DND-41 (cell line): Measurements from ENCODE around the gene HCAR3.

Source experiments
- ATAC-seq: fragments of 200-7000 bp; cut with Tn5 transposase; 3 replicates; pipeline ENCODE4 v1.9.1; 2021; ENCODE audit warnings: low read depth; ENCODE audit not compliant: insufficient read depth
- DNase-seq: peaks from one replicate; pipeline ENCODE4 v3.0.0-alpha.2; 2020
- H2AFZ ChIP-seq: 2 replicates; pipeline ENCODE4 v1.6.0; 2012; ENCODE audit warnings: low read depth, low read length
- H3K27ac ChIP-seq: 2 replicates; pipeline ENCODE4 v1.5.1; 2012; ENCODE audit warnings: low read length, inconsistent platforms
- H3K27me3 ChIP-seq: fragments of 200-600 bp; sonication (generic); 2 replicates; pipeline ENCODE4 v1.6.0; 2012; ENCODE audit warnings: low read length, mild to moderate bottlenecking, inconsistent platforms; ENCODE audit not compliant: insufficient read depth, poor library complexity
- H3K36me3 ChIP-seq: 2 replicates; pipeline ENCODE4 v1.5.1; 2012; ENCODE audit warnings: low read length, inconsistent platforms; ENCODE audit not compliant: insufficient read depth
- H3K4me1 ChIP-seq: 2 replicates; pipeline ENCODE4 v1.5.1; 2012; ENCODE audit warnings: mild to moderate bottlenecking, low read length; ENCODE audit not compliant: insufficient read depth
- H3K4me2 ChIP-seq: 2 replicates; pipeline ENCODE4 v1.6.0; 2012; ENCODE audit warnings: mild to moderate bottlenecking, moderate library complexity, low read length, inconsistent platforms; ENCODE audit not compliant: insufficient read depth
- H3K4me3 ChIP-seq, 2 experiments: fragments of 200-600 bp in 1 of 2; shearing (Covaris generic) in 1 of 2; 2 replicates each; pipeline ENCODE4 v1.5.1; 2012 to 2016; ENCODE audit warnings: inconsistent platforms in 2 of 2, low read length in 2 of 2, mild to moderate bottlenecking in 2 of 2, low read depth in 1 of 2, moderate library complexity in 1 of 2
- H3K79me2 ChIP-seq: 2 replicates; pipeline ENCODE4 v1.6.0; 2012; ENCODE audit warnings: low read length, inconsistent platforms; ENCODE audit not compliant: insufficient read depth
- H3K9ac ChIP-seq: 2 replicates; pipeline ENCODE4 v1.6.0; 2012; ENCODE audit warnings: low read depth, mild to moderate bottlenecking, inconsistent platforms, low read length, moderate library complexity
- H3K9me3 ChIP-seq: 2 replicates; pipeline ENCODE4 v1.5.1; 2012; ENCODE audit warnings: low read length, moderate library complexity, mild to moderate bottlenecking, inconsistent platforms; ENCODE audit not compliant: insufficient read depth, severe bottlenecking
- H4K20me1 ChIP-seq: 2 replicates; pipeline ENCODE4 v1.6.0; 2012; ENCODE audit warnings: low read length; ENCODE audit not compliant: insufficient read depth
- EZH2 ChIP-seq: IDR thresholded peaks from 3 replicates; pipeline ENCODE4 v1.6.1; 2012; ENCODE audit warnings: borderline replicate concordance, low read depth, mild to moderate bottlenecking, moderate library complexity, low read length, inconsistent platforms; ENCODE audit not compliant: severe bottlenecking
- TF ChIP-seq, protein P1 (sequence below): IDR thresholded peaks from 2 replicates; pipeline ENCODE4 v1.5.1; 2012; ENCODE audit warnings: borderline replicate concordance, low read length, moderate library complexity, mild to moderate bottlenecking; ENCODE audit not compliant: poor library complexity, severe bottlenecking; ENCODE audit errors: extremely low read depth

HCAR3 gene

DNA sequence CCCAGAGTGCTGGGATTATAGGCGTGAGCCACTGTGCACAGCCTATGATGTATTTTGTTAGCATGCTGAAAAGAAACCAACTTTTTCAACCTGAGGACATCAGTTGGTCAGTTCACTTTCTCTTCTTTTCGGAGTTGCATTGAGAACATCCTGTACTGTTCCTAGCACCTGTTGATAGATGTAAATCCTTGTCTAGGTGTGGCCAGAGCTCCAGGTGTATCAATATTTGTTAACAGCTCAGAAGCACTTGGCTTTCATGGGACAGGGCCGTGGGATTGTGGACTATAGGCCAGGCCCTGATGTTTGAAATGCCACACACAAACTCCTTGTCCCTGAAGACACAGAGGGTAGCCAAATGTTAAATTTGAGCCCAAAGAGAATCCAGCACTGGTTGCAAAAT, 28.3 kb downstream of the HCAR3 start:
- H3K9me3 ChIP-seq = no peaks in the 10 kb centered on the region
- DNase-seq = no peak
- no peak overlapping the region for H3K4me3 ChIP-seq
- no peak for ATAC-seq
- no peaks in the 10 kb centered on the region for H3K79me2 ChIP-seq
- H3K4me1 ChIP-seq = no peaks in the 10 kb centered on the region
- no peak overlapping the region for H3K4me2 ChIP-seq
- H4K20me1 ChIP-seq = no peaks in the 10 kb centered on the region
- no peak overlapping the region for H3K9ac ChIP-seq
- no peaks in the 10 kb centered on the region for H3K27me3 ChIP-seq
- TF ChIP-seq EZH2 = no peak
- TF ChIP-seq, protein P1, sequence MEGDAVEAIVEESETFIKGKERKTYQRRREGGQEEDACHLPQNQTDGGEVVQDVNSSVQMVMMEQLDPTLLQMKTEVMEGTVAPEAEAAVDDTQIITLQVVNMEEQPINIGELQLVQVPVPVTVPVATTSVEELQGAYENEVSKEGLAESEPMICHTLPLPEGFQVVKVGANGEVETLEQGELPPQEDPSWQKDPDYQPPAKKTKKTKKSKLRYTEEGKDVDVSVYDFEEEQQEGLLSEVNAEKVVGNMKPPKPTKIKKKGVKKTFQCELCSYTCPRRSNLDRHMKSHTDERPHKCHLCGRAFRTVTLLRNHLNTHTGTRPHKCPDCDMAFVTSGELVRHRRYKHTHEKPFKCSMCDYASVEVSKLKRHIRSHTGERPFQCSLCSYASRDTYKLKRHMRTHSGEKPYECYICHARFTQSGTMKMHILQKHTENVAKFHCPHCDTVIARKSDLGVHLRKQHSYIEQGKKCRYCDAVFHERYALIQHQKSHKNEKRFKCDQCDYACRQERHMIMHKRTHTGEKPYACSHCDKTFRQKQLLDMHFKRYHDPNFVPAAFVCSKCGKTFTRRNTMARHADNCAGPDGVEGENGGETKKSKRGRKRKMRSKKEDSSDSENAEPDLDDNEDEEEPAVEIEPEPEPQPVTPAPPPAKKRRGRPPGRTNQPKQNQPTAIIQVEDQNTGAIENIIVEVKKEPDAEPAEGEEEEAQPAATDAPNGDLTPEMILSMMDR = no peak
- no peak overlapping the region for H2AFZ ChIP-seq
- H3K27ac ChIP-seq = no peak overlapping the region
- no peaks in the 10 kb centered on the region for H3K36me3 ChIP-seq

DNA sequence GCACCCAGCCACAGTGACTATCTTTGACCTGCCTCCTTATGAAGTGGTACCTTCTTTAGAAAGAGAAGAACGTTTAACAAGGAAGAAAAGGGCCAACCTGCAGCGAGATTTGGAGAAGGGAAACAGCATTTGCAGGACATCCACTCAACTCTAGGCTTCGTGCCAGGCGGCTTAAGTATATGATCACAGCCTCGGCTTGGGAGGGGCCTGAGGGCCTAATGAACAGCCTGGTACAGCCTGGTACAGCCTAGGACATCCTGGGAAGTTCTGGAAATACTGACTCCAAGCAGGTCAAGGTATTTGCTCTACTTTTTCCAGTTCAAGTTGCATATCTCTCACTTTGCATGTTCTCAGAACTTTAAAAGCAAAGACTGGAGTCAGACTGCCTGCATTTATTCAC, 29.5 kb downstream of the HCAR3 start:
- Histone ChIP-seq H3K79me2 (no peaks in the 10 kb centered on the region), H2AFZ (no peak overlapping the region), H3K4me2 (no peak overlapping the region), H4K20me1 (no peaks in the 10 kb centered on the region), H3K4me3 (no peak overlapping the region), H3K27me3 (no peaks in the 10 kb centered on the region), H3K9ac (no peak overlapping the region), H3K4me1 (no peaks in the 10 kb centered on the region), H3K9me3 (no peaks in the 10 kb centered on the region), H3K27ac (no peak overlapping the region), H3K36me3 (no peaks in the 10 kb centered on the region)
- DNase-seq (no peak), ATAC-seq (no peak)
- TF ChIP-seq EZH2 = no peak
- TF ChIP-seq, protein P1 = no peak

DNA sequence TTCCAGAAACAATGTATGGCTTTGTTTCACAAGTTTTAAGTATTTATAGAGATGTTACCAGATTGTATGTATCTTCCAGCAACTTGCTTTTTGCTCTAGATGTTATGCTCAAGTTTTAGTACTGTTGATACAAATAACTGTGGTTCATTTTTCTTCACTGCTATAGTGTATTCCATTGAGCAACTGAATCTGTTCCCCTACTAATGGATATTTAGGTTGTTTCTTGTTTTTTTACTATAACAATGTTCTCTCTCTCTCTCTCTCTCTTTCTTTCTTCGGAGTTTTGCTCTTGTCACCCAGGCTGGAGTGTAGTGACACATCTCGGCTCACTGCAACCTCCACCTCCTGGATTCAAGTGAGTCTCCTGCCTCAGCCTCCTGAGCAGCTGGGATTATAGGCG, 30.1 kb downstream of the HCAR3 start:
- TF ChIP-seq EZH2 = no peak
- TF ChIP-seq, protein P1 = no peak
- no peaks in the 10 kb centered on the region for H3K79me2 ChIP-seq
- no peak overlapping the region for H3K4me2 ChIP-seq
- H3K36me3 ChIP-seq = no peaks in the 10 kb centered on the region
- DNase-seq (no peak), ATAC-seq (no peak)
- no peak overlapping the region for H3K27ac ChIP-seq
- H3K4me3 ChIP-seq = no peak overlapping the region
- H3K9me3 ChIP-seq = no peaks in the 10 kb centered on the region
- H3K9ac ChIP-seq = no peak overlapping the region
- H4K20me1 ChIP-seq = no peaks in the 10 kb centered on the region
- H3K27me3 ChIP-seq = no peaks in the 10 kb centered on the region
- H3K4me1 ChIP-seq = no peaks in the 10 kb centered on the region
- no peak overlapping the region for H2AFZ ChIP-seq

DNA sequence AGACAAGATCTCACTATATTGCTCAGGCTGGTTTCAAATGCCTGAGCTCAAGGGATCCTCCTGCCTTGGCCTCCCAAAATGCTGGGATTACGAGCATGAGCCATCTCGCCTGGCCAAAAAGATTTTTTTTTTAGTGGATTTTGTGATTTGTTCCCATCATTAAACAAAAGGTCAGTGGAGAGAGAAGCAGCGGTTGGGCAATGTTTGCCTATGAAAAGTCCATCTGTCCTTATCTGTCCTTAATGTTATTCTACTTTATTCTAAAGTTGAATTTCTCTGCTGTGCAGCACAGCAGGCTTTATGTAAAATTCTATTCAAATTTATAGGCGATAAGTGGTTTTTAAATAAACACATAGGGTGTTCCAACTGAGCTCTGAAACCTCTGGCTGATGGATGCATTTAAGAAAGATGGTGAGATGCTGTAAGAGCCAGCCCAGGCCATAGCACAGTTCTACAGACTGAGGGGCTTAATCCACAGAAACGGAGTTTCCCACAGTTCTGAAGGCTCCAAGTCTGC, 32.3 kb downstream of the HCAR3 start:
- Histone ChIP-seq H3K4me1 (no peaks in the 10 kb centered on the region), H3K79me2 (no peaks in the 10 kb centered on the region), H3K27me3 (no peaks in the 10 kb centered on the region), H4K20me1 (no peaks in the 10 kb centered on the region), H3K27ac (no peak overlapping the region), H3K4me2 (no peak overlapping the region), H3K9ac (no peak overlapping the region), H2AFZ (no peak overlapping the region), H3K4me3 (no peak overlapping the region), H3K36me3 (no peaks in the 10 kb centered on the region), H3K9me3 (no peaks in the 10 kb centered on the region)
- TF ChIP-seq, protein P1 = no peak
- no peak for TF ChIP-seq EZH2
- no peak for ATAC-seq
- DNase-seq = no peak
